ENCODE measurements around the gene DNAH10.

Gene DNAH10

DNA sequence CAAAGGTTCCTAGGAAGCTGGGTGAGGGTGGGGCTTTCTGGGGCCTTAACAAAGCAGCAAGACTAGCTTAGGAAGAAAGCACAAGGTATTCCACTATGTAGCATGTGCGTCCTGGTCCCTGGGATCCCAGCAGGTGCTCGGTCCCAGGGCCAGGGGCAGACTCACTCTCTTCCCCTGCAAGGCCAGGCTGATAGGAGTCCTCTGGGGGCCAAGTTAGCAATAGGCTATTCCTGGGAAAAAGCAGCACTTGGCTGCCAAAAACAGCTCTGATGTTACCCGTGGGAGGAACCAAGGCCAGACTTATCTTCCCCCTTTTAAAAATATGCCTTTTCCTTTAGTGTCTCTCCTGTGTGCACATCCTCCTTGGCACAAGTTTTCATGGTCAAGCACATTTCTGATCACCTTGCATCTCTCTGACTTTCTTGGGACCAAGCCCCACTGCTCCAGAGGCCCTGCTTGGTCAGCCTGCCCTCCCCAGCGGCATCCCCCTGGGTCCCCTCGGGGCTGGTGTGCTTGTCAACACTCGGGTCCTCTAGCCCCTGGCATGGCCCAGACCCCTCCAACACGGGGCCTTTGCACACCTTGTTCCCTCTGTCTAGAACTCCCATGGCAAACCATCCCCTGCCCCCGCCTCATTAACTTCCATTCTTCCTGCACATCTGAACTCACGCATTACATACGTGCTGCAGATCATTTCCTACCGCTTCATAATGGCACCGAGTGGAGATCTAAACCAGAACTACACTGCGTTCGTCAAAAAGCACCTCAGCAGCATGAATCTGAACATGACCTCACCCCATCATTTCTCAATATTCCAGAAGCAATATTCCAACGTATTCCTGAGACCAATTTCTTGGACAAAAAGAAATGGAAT is 188.6 kb downstream of the DNAH10 start:
- DNase-seq, result no peak

GRCh38 chr12:123951467-123951866 is 189.4 kb downstream of the DNAH10 start:
- DNase-seq, result no peak

DNA sequence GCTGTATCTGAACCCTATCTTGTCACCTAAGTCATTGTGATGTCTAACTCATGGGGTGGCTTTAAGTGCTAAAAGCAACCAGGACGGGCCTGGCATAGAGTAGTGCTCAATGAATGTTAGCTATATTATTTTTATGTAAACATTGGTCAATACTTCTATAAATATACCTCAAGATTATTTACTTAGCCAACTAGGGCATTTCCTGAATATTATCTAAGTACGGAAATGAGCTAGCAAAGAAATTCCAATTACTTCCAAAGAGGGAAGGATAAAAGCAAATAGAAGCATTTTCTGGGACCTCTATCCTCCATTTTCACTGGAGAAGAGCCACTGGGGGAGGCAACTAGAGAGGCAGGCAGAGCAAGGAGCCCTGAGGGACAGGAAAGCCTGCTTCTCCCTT is 189.9 kb downstream of the DNAH10 start:
- DNase-seq, result no peak

GRCh38 chr12:123954647-123955350 is 192.7 kb downstream of the DNAH10 start:
- DNase-seq, result no peak

- DNase-seq, result no peak
Observed at GRCh38 chr12:123956249-123956648, 194.1 kb downstream of the DNAH10 start.

- no peak for DNase-seq
Observed at GRCh38 chr12:123957196-123957595, 195.1 kb downstream of the DNAH10 start.

DNA sequence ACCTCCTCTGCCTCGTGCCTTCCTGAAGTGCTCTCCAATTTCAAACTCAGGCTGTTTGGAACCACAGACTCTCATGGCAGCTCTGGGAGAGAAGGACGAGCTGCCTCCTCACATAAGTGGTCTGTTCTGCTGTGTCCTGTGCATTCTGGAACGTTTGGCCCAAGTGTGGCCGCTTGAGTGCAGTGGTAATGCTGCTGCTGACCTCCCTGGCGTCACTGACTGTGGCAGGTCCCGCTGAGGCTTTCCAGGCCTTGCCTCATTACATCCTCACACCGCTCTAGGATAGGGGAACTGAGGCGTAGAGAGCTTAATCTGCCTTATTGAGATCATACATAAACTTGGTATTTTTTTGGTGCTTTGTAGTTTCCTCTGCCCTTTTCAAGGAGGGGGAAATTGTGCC is 196.4 kb downstream of the DNAH10 start:
- no peak for DNase-seq

- DNase-seq, result no peak
Observed at GRCh38 chr12:123958876-123959275, 196.8 kb downstream of the DNAH10 start.

- no peak for DNase-seq
Observed at GRCh38 chr12:123960029-123960735, 198.1 kb downstream of the DNAH10 start.

DNA sequence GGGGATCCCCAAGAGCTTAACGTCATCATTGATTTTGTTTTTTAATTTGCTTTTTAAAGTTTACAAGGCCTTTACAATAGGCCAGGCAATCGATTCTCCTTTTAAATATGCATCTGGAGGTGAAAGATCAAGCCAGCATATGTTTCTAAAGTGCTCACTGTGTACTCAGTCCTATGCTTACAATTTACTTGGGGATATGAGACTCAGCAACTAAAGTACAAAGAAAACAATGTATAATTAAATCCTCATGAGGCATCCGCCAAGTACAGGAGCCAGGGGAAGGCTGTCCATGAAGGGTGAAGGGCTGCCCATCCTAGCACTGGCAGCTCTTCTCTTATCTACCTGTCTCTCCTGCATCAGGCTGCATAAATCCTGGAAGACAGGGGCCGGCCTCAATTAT is 198.8 kb downstream of the DNAH10 start:
- no peak for DNase-seq

- DNase-seq, result no peak
Observed at GRCh38 chr12:123961585-123962345, 199.7 kb downstream of the DNAH10 start.

DNA sequence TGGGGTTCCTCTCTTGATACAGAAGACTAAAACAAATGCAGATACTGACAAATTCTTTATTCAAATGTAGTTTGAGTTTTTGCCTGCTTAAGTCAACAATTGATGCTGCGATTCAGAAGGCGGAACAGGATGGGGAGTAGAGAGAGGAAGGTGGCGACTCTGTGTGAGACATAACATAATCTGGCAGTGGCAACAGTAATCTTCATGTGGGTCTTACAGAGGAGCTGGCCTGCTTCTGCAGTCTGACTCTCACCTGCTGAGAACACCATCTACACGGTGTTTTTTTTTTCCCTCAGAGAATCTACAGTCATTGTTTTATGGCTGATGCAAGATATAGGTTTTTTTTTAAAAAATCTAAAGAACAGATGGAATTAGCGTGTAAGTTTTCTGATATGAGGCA is 200.4 kb downstream of the DNAH10 start:
- no peak for DNase-seq

GRCh38 chr12:123963821-123964220 is 201.7 kb downstream of the DNAH10 start:
- no peak for DNase-seq

GRCh38 chr12:123965382-123965781 is 203.3 kb downstream of the DNAH10 start:
- DNase-seq, result no peak

GRCh38 chr12:123966596-123966995 is 204.5 kb downstream of the DNAH10 start:
- DNase-seq, result no peak

- no peak for DNase-seq
Observed at GRCh38 chr12:123967121-123967586, 205.1 kb downstream of the DNAH10 start.

DNA sequence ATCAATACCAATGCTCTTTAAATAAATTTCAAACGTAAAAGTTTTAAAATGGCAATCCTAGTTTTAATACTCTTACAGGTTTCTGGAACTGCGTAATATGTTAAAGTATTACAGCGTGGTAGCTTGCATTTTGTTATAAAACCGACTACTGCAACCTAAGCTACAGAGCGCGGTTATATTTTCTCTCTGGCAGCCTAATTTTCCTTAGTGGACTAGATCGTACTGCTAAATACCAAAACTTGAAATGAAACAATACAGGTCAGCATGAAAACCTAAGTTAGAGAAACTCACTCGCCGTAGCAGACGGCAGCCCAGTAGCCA is 209.3 kb downstream of the DNAH10 start:
- DNase-seq, result no peak

DNA sequence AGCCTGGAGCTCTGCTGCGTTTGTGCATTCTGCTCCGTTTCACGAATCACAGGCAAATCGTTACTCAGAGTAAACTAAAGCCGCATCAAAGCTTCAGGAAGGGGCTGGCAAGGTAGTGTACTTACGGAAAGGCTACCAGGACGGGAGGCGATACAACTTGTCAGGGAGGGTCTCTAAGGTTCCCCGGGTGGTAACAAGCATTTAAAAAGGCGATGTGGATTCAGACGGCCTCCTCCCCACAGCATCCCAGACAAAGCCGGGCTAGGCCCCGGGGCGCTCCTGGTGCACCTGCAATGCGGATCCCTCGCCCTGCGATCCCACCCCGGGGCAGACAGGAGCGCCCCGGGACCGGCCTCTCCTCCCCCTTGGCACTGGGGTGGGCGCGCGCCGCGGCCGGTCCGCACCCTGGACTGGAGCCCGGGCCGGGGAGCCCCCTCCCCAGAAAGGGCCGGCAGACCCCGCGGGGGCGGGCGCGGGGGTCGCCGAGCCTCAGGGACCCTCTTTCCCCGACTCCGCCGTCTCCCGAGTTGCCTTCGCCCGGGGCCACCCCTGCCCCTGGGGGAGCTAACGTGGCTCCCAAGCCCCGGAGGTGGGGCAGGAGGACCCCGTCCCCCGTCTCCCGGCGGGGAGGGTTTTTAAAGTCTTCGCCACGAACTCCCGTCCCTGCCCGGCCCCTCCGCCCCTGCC is 209.8 kb downstream of the DNAH10 start:
- no peak for DNase-seq

- DNase-seq, result peak; percentile 87
Observed at GRCh38 chr12:123972457-123973401, 210.6 kb downstream of the DNAH10 start, which contains the start of the genes CCDC92 and ZNF664. CCDC92 (minus strand) TSS chr12:123972831; CDS start chr12:123944305, 28,526 bp downstream. ZNF664 (plus strand) TSS chr12:123973215; CDS start chr12:124012145, 38,930 bp downstream.

DNA sequence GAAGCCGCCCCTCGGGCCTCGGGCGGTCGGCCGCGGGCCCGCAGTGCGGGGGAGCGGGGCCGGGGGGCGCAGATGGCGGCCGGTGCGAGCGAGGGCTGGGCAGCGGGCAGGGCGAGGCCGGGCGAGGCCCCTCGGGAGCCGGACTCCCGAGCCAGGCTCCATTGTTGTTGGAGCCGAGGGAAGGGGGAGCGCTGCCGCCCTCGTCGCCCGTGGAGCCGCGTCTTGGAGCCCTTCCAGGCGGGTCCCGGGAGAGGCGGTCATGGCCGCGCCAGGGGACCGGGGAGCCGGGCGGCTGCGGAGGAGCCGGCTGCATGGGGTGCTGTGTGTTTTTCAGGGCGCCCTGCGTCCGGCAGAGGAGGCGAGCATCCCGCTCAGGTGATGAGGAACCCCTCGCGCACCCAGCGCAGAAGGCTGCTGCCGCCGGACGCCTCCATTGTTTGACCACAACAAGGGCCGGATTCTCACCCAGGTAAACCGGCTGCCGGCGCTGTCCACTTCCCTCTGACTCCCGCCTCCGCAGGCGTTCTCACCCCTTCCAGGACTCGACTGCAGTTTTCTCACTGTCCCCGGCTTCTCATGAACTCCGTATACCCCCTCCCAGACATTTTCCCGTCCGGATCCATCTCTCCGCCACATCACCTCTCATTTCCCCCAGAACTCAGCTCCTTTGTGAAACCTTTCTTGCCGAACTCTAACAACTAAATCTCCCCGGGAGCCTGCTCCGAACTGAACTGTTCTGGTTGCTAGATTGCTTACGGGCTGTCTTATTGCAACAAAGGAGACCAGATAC is 211.6 kb downstream of the DNAH10 start:
- DNase-seq, result no peak

Measured in T1000 (cell line).